Measurements from ENCODE around the gene RAB39B.
"Not testable (repeated sequence)": the region's sequence is repeated elsewhere in the genome, so short reads cannot be mapped to it uniquely, and the experiment has no call there.

RAB39B gene, protein sequence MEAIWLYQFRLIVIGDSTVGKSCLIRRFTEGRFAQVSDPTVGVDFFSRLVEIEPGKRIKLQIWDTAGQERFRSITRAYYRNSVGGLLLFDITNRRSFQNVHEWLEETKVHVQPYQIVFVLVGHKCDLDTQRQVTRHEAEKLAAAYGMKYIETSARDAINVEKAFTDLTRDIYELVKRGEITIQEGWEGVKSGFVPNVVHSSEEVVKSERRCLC
- 8.9 to 49.7 reads per million in 2 donors for total RNA-seq

GRCh38 chrX:155263854-155264628 lies at the start of gene RAB39B:
TSS of gene RAB39B (minus strand) at chrX:155264491. CDS start at chrX:155264288, 203 bp downstream.
- DNase-seq = peak; percentile 51

GRCh38 chrX:155313766-155314165 lies 49.5 kb upstream of the RAB39B start:
- DNase-seq = no peak

DNA sequence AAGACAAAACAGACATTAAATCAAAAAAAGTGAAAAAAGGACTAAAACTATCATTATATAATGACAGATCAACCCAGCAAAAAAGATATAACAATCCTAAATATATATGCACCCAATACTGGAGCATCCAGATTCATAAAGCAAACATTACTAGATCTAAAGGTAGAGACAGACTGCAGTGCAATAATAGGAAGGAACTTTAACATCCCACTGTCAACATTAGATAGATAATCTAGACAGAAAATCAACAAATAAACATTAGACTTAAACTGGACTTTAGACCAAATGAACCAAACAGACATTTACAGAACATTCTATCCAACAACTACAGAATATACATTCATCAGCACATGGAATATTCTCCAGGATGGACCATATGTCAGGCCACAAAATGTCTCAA lies 29.5 kb upstream of the RAB39B start:
- DNase-seq = no peak

DNA sequence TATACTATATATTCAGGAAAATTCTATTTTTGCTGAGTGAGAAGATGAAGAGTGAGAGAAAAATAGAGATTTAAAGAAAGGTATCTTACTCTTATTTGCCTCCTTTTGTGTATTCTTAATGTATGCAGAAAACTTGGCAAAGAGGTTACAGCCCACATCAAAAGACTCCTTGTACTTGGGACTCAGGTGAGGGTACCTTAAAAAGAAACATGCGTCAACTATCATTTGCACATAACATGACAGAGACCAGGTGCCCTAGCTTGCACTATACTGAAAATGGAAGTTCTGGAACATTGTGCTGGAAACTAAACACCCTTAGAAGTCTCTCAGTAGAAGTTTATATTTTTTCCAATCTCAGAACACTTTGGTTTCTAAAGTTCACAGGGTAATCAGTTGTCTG lies 15.6 kb upstream of the RAB39B start:
- no peak for DNase-seq

GRCh38 chrX:155270969-155271368 lies 6.7 kb upstream of the RAB39B start:
- no peak for DNase-seq

- not testable (repeated sequence) for DNase-seq
Observed at GRCh38 chrX:155267995-155268394, 3.7 kb upstream of the RAB39B start.

GRCh38 chrX:155266439-155266838 lies 2.1 kb upstream of the RAB39B start:
- DNase-seq = no peak

DNA sequence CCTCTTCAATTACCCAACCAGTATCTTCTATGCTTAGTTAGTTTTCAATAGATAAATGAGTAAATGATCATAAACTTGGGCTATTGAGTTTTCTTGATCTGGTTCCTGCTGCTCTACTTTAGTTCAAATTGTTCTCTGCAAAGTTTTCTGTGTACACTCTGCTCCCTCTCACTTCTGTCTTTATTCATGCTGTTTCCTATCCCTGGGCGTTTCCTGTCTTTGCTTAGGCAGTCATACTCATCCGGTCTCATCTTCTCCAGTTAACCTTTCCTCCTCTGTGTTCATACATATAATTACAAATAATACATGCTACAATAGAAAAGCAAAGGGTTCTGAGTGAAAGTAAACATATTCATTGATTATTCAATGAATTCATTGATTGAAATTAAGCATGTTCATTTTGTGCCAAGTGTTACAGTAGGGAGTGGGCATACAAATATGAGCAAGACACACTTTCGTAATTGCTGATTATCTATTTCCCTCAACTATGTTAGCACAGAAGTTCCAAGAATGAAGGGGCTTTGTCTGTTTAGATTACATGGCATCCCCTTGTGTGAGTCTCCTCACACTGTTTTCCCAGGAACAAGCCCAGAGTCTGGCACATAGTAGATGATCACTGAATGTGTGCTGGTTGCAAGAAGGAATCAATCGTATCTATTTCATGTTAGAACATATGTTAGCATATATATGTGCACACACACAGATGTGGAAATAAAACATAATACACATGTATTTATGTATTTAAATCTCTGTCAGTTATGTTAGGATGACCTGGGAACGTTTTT lies 1.1 kb downstream of the RAB39B start:
- no peak for DNase-seq

DNA sequence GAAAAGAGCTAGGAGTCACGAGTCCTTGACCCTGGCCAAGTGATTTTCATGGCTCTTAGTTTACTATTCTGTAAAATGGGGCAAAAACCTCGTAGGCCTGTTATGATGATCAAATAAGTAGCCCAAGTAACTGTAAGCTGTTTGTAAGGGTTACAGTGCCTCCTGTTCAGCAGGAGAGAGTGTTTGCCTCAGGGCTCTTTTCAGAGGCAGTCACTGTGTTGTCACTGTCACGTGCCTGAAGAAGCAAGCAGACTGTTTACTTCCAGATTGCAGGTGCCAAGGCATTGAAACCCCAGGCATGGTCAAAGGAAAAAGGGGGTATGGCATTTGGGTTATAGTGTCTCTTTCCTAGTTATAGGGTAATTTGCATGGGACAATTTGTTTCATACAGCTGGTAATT lies 4.5 kb downstream of the RAB39B start:
- DNase-seq = no peak

DNA sequence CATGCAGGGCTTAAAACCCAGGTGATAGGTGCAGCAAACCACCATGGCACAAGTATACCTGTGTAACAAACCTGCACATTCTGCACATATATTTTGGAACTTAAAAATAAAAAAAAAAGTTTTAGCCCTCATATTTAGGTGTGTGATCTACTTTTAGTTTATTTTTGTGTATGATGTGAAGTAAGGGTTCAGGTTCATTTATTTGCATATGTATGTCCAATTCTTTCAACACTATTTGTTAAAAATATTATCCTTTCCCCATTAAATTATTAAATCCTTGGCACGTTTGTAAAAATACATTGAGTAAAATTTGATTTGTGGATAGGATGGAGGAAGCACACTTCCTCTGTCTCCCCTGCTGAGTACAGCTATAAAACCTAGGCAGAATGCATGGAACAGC lies 12.9 kb downstream of the RAB39B start:
- DNase-seq = no peak

GRCh38 chrX:155247497-155247896 lies 16.8 kb downstream of the RAB39B start:
- DNase-seq = no peak

- DNase-seq = no peak
Observed at GRCh38 chrX:155246748-155247147, 17.5 kb downstream of the RAB39B start.

GRCh38 chrX:155242300-155242699 lies 22.0 kb downstream of the RAB39B start:
- no peak for DNase-seq

DNA sequence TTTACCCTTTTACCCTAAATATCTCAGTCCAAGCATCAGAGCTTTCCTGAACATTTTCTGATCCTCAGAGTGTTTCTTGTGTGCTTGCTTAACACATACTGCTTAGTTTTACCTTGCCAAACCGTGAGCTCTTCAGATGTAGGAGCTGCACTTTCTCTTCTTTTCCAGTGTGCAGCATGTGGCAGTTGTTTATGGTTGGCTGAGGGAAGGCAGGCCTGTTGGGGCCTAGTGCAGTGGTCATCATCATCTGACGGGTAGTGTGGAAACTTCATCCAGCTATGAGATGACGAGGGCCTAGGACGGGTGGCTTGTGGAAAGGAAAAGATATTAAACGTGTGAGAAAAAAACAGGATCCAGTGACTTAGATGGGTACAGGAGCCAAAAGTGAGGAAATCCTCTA lies 26.6 kb downstream of the RAB39B start:
- no peak for DNase-seq

- DNase-seq = no peak
Observed at GRCh38 chrX:155235891-155236290, 28.4 kb downstream of the RAB39B start.

DNA sequence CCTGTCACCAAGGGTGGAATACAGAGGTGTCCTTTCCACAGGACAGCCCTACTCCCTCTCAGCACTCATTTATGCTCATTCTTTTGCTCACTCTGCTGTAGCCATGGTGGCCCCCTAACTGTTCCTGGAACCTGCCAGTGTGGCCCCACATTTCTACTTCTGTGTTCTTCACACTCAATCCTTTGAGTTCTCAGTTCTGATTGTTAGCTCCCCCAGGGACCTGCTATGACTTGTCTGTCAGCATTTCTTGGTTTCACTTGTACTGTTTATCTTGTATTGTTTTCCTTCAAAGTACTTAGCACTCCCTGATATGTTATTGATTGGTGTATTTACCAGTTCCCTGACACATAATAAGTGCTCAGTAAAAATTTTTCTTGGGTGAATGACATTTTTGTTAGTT lies 33.1 kb downstream of the RAB39B start:
- no peak for DNase-seq

DNA sequence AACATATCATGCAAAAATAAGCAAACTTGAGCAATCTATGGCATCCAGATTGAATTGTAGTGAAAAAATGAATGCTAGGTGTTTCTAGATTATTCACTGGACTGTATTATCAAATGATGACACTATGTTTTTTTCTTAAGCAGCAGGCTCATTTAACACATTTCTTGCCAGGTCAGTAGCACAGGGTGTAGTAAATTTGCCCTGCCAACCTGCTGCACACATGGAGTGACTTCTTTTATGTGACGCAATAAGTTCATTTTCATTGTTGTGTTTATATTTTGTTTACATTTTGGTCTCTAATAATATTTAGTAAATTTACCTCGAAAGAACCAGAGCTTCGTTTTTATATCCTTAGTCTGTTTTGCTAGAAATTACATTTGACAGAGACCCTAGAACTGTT lies 38.5 kb downstream of the RAB39B start:
- DNase-seq = no peak

- not testable (repeated sequence) for DNase-seq
Observed at GRCh38 chrX:155223746-155224145, 40.5 kb downstream of the RAB39B start.

GRCh38 chrX:155221351-155221750 lies 42.9 kb downstream of the RAB39B start:
- DNase-seq = no peak

- DNase-seq = no peak
Observed at GRCh38 chrX:155218777-155219176, 45.5 kb downstream of the RAB39B start.

- DNase-seq = no peak
Observed at GRCh38 chrX:155216940-155217440, 47.3 kb downstream of the RAB39B start.

- peak; percentile 74 for DNase-seq
Observed at GRCh38 chrX:155216179-155216939, 47.9 kb downstream of the RAB39B start, which contains the start of gene VBP1. TSS of gene VBP1 (plus strand) at chrX:155216460. CDS start at chrX:155216483, 23 bp downstream.

All from T-helper 9 cell (primary cell).